H9 (cell line): Measurements from ENCODE around the gene PDK2. TPM values are rescaled to one million over a fixed set of nuclear protein-coding genes. Genes with fewer than 3 reads are reported as not detected.

Experiments used
- DNase-seq: peaks from one replicate; pipeline ENCODE4 v3.0.0-alpha.2; 2017
- H2AFZ ChIP-seq: one replicate; pipeline ENCODE4 v1.6.1; 2013; ENCODE audit warnings: mild to moderate bottlenecking, low read length, control low read depth, moderate library complexity
- H2AK5ac ChIP-seq: 2 replicates; pipeline ENCODE4 v1.6.1; 2013; ENCODE audit warnings: low read length, control low read depth, mixed read lengths; ENCODE audit not compliant: insufficient read length
- H2BK120ac ChIP-seq: one replicate; pipeline ENCODE4 v1.6.1; 2013; ENCODE audit warnings: low read depth, mild to moderate bottlenecking, low read length, control low read depth, inconsistent platforms; ENCODE audit not compliant: poor library complexity, severe bottlenecking
- H2BK12ac ChIP-seq: 2 replicates; pipeline ENCODE4 v1.6.1; 2013; ENCODE audit warnings: low read length, control low read depth, mixed read lengths, low read depth; ENCODE audit not compliant: insufficient read length
- H2BK15ac ChIP-seq: 2 replicates; pipeline ENCODE4 v1.6.1; 2013; ENCODE audit warnings: low read depth, low read length, control low read depth
- H2BK20ac ChIP-seq: one replicate; pipeline ENCODE4 v1.6.1; 2013; ENCODE audit warnings: low read depth, mild to moderate bottlenecking, low read length, control low read depth, inconsistent platforms; ENCODE audit not compliant: poor library complexity, severe bottlenecking
- H2BK5ac ChIP-seq: 2 replicates; pipeline ENCODE4 v1.6.1; 2013; ENCODE audit warnings: low read length, control low read depth, mixed read lengths; ENCODE audit not compliant: insufficient read length
- H3K14ac ChIP-seq: 2 replicates; pipeline ENCODE4 v1.6.1; 2013; ENCODE audit warnings: low read length, control low read depth; ENCODE audit not compliant: insufficient read depth
- H3K18ac ChIP-seq: 2 replicates; pipeline ENCODE4 v1.6.1; 2013; ENCODE audit warnings: low read depth, mild to moderate bottlenecking, mixed read lengths, low read length, control low read depth; ENCODE audit not compliant: insufficient read length
- H3K23ac ChIP-seq: 2 replicates; pipeline ENCODE4 v1.6.1; 2013; ENCODE audit warnings: low read length, control low read depth, mixed read lengths, low read depth; ENCODE audit not compliant: insufficient read length
- H3K23me2 ChIP-seq: 2 replicates; pipeline ENCODE4 v1.6.1; 2013; ENCODE audit warnings: low read depth, mild to moderate bottlenecking, mixed read lengths, low read length, control low read depth; ENCODE audit not compliant: insufficient read length, poor library complexity, severe bottlenecking
- H3K27ac ChIP-seq: 2 replicates; pipeline ENCODE4 v1.5.1; 2013; ENCODE audit warnings: low read length, control low read depth, mixed read lengths, low read depth; ENCODE audit not compliant: insufficient read length
- H3K27me3 ChIP-seq: 2 replicates; pipeline ENCODE4 v1.6.1; 2013; ENCODE audit warnings: low read length, control low read depth, inconsistent platforms; ENCODE audit not compliant: insufficient read depth
- H3K4ac ChIP-seq: 2 replicates; pipeline ENCODE4 v1.6.1; 2013; ENCODE audit warnings: low read depth, mild to moderate bottlenecking, control low read depth, inconsistent platforms, low read length, moderate library complexity
- H3K4me1 ChIP-seq: 2 replicates; pipeline ENCODE4 v1.6.1; 2013; ENCODE audit warnings: low read length, control low read depth, inconsistent platforms; ENCODE audit not compliant: insufficient read depth
- H3K4me2 ChIP-seq: 2 replicates; pipeline ENCODE4 v1.6.1; 2013; ENCODE audit warnings: low read length, control low read depth, mixed read lengths; ENCODE audit not compliant: insufficient read length, insufficient read depth
- H3K56ac ChIP-seq: 2 replicates; pipeline ENCODE4 v1.6.1; 2013; ENCODE audit warnings: low read depth, mild to moderate bottlenecking, mixed read lengths, low read length, control low read depth; ENCODE audit not compliant: insufficient read length
- H3K79me1 ChIP-seq: 2 replicates; pipeline ENCODE4 v1.6.1; 2013; ENCODE audit warnings: low read depth, mild to moderate bottlenecking, moderate library complexity, low read length, control low read depth, inconsistent platforms; ENCODE audit not compliant: insufficient read depth, poor library complexity, severe bottlenecking
- H3K79me2 ChIP-seq: 2 replicates; pipeline ENCODE4 v1.6.1; 2013; ENCODE audit warnings: low read length, control low read depth, inconsistent platforms; ENCODE audit not compliant: insufficient read depth
- H3K9ac ChIP-seq: 2 replicates; pipeline ENCODE4 v1.6.1; 2013; ENCODE audit warnings: low read length, control low read depth, mixed read lengths; ENCODE audit not compliant: insufficient read length; ENCODE audit errors: extremely low read depth
- H3K9me3 ChIP-seq: one replicate; pipeline ENCODE4 v1.6.1; 2013; ENCODE audit warnings: low read depth, low read length, inconsistent platforms; ENCODE audit not compliant: control insufficient read depth
- H3T11ph ChIP-seq: one replicate; pipeline ENCODE4 v1.6.1; 2013; ENCODE audit warnings: mild to moderate bottlenecking, low read length, control low read depth, inconsistent platforms
- H4K20me1 ChIP-seq: one replicate; pipeline ENCODE4 v1.6.1; 2013; ENCODE audit not compliant: control insufficient read depth, insufficient read length, insufficient read depth
- H4K5ac ChIP-seq: 2 replicates; pipeline ENCODE4 v1.6.1; 2013; ENCODE audit warnings: low read depth, mild to moderate bottlenecking, mixed read lengths, low read length, control low read depth; ENCODE audit not compliant: insufficient read length
- H4K8ac ChIP-seq: replicated peaks from 2 replicates; pipeline ENCODE4 v1.6.1; 2013; ENCODE audit warnings: low read length, control low read depth, mixed read lengths, low read depth; ENCODE audit not compliant: insufficient read length
- H4K91ac ChIP-seq: 2 replicates; pipeline ENCODE4 v1.6.1; 2013; ENCODE audit warnings: low read depth, mild to moderate bottlenecking, moderate library complexity, mixed read lengths, low read length, control low read depth; ENCODE audit not compliant: insufficient read length
- H3K27ac Mint-ChIP-seq, 3 experiments: 2 replicates in 2 of 3; 3 replicates in 1 of 3; pipeline ENCODE4 v1.8.0; 2020 to 2021; ENCODE audit warnings: mixed read lengths in 3 of 3, mild to moderate bottlenecking in 1 of 3, moderate library complexity in 1 of 3
- H3K27me3 Mint-ChIP-seq: 2 replicates; pipeline ENCODE4 v1.8.0; 2021; ENCODE audit warnings: low read depth, mild to moderate bottlenecking, moderate library complexity, mixed read lengths
- H3K36me3 Mint-ChIP-seq, 3 experiments: 2 replicates in 2 of 3; 3 replicates in 1 of 3; pipeline ENCODE4 v1.8.0; 2020 to 2021; ENCODE audit warnings: low read depth in 3 of 3, mixed read lengths in 3 of 3; ENCODE audit not compliant: insufficient read depth in 1 of 3
- H3K4me1 Mint-ChIP-seq, 2 experiments: 2 replicates each; pipeline ENCODE4 v1.8.0; 2020; ENCODE audit warnings: mixed read lengths in 2 of 2
- H3K4me3 Mint-ChIP-seq, 2 experiments: 2 replicates in 1 of 2; 3 replicates in 1 of 2; pipeline ENCODE4 v1.8.0; 2020 to 2021; ENCODE audit warnings: mild to moderate bottlenecking in 2 of 2, mixed read lengths in 2 of 2, moderate library complexity in 1 of 2
- H3K9me3 Mint-ChIP-seq, 2 experiments: 2 replicates in 1 of 2; 3 replicates in 1 of 2; pipeline ENCODE4 v1.8.0; 2020; ENCODE audit warnings: mild to moderate bottlenecking in 2 of 2, mixed read lengths in 2 of 2, moderate library complexity in 1 of 2
- CTCF ChIP-seq: fragments of 200-600 bp; sonication (generic); conservative IDR thresholded peaks from 3 replicates; pipeline ENCODE4 v1.8.0; 2021; ENCODE audit warnings: antibody characterized with exemption, mild to moderate bottlenecking
- WGBS: extraction: QIAGEN DNeasy Blood & Tissue Kit; methylation state at CpG from one replicate; pipeline ENCODE4 v1.1.7; 2013; ENCODE audit warnings: missing lambda C conversion rate, low lambda C conversion rate, mixed read lengths; ENCODE audit not compliant: insufficient read length; ENCODE audit errors: extremely low coverage; 5-methylcytosine and 5-hydroxymethylcytosine counted together
- total RNA-seq: library from RNA; stranded (reverse); gene quantifications from 2 replicates; pipeline ENCODE4 v1.2.1, GENCODE V29; 2021

Gene PDK2
- total RNA-seq, 1 experiment from 2014 or later, result 19.9 TPM

DNA sequence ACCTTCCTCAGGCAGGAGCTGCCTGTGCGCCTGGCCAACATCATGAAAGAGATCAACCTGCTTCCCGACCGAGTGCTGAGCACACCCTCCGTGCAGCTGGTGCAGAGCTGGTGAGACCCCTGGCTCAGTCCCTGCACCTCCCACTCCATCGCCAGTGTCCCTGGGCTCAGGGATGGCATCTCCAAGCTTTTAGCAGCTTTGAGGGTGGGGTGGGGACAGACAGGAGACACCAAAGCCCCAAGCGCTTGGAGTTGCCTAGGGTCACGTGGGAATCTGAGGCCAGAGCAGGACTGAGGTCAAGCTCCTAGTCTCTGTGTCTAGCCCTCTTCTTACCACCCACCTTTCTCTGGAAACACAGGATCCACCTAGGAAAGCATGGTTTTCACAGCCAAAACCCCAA lies 2.3 kb downstream of the PDK2 start:
- no peak overlapping the region for H2BK20ac ChIP-seq
- H4K91ac ChIP-seq, result no peak overlapping the region
- no peaks in the 10 kb centered on the region; the same call in 1 of the 2 replicates for H3K4me1 ChIP-seq
- H3T11ph ChIP-seq, result no peak overlapping the region
- H3K9me3 ChIP-seq, result no peaks in the 10 kb centered on the region
- peaks cover 0 to 8% (median 0%) of the 10 kb centered on the region in 3 experiments; a peak in 4 of 7 replicates for H3K36me3 Mint-ChIP-seq
- peaks cover 2% of the 10 kb centered on the region; the same call in 1 of the 2 replicates for H3K27me3 Mint-ChIP-seq
- H3K14ac ChIP-seq, result no peak overlapping the region
- no peak overlapping the region for H2BK12ac ChIP-seq
- no peak overlapping the region for H4K8ac ChIP-seq
- H3K4ac ChIP-seq, result no peak overlapping the region
- no peak for TF ChIP-seq CTCF
- no CpG with 5 or more reads among the region's 7 CpGs for whole genome bisulfite sequencing
- H2AFZ ChIP-seq, result no peak overlapping the region
- H3K23me2 ChIP-seq, result peaks cover 12% of the 10 kb centered on the region
- H3K27ac Mint-ChIP-seq, result no peak overlapping the region
- no peaks in the 10 kb centered on the region for H3K27me3 ChIP-seq
- no peak overlapping the region for H3K27ac ChIP-seq
- H3K4me1 Mint-ChIP-seq, result peaks cover 32 to 38% of the 10 kb centered on the region in 2 experiments
- no peak overlapping the region; a peak in 1 of 5 replicates for H3K4me3 Mint-ChIP-seq
- H3K4me2 ChIP-seq, result no peak overlapping the region
- H3K79me1 ChIP-seq, result no peaks in the 10 kb centered on the region
- H2AK5ac ChIP-seq, result no peak overlapping the region
- no peak overlapping the region for H3K56ac ChIP-seq
- H3K9me3 Mint-ChIP-seq, result no peaks in the 10 kb centered on the region
- DNase-seq, result no peak
- H3K18ac ChIP-seq, result no peak overlapping the region
- no peak overlapping the region for H4K5ac ChIP-seq
- H3K23ac ChIP-seq, result no peak overlapping the region
- no peak overlapping the region for H2BK15ac ChIP-seq
- no peak overlapping the region for H2BK5ac ChIP-seq
- H4K20me1 ChIP-seq, result no peaks in the 10 kb centered on the region
- no peak overlapping the region for H3K9ac ChIP-seq
- no peaks in the 10 kb centered on the region for H3K79me2 ChIP-seq
- H2BK120ac ChIP-seq, result no peak overlapping the region
